SKM-1 treated with dmso at 0.1 percent for 144 hours (cell line): ENCODE measurements around the gene GDF3.
"Not testable (repeated sequence)": the region's sequence is repeated elsewhere in the genome, so short reads cannot be mapped to it uniquely, and the experiment has no call there.

Source experiments
- DNase-seq: peaks from one replicate; lab custom pipeline; 2025; ENCODE audit not compliant: unreplicated experiment; lab: John Stamatoyannopoulos, UW

The GDF3 gene

GRCh38 chr12:7695566-7696197 is at the start of gene GDF3:
Gene GDF3, minus strand, starts transcription at chr12:7695775. Its CDS starts 47 bp downstream, at chr12:7695728.
- DNase-seq = no peak

DNA sequence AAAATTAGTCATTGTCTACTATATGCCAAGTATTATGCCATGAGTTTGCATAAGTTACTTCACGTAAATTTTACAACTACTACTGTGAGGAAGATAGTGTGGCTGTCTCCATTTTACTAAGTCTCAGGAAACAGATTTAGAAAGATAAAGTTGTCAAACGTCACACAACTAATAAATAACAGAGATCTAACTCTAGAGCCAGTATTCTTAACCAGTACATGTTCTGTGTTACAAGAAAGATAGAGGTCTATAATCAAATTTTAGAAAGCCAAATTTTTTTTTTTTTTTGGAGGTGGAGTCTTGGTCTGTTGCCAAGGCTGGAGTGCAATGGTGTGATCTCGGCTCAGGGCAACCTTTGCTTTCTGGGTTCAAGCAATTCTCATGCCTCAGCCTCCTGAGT is 37.4 kb upstream of the GDF3 start:
- DNase-seq = no peak

DNA sequence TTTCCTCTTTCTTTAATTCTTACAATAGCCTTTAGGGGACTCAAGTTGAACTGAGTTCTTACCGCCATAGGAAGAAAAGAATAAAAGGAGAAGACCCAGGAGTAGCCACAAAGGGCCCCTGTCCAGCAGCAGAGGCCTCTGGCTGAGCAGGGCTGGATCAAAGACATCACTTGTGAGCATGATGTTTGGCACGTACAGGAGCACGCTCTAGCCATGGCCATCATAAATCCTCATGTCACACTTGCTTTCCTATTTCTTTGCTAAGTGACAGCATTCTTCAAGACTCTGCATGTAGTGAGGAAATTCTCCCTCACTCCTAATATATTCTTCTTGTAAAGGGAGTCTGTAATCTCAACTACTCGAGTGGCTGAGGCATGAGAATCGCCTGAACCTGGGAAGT is 35.9 kb upstream of the GDF3 start:
- no peak for DNase-seq

GRCh38 chr12:7730984-7731383 is 35.4 kb upstream of the GDF3 start:
- DNase-seq = not testable (repeated sequence)

DNA sequence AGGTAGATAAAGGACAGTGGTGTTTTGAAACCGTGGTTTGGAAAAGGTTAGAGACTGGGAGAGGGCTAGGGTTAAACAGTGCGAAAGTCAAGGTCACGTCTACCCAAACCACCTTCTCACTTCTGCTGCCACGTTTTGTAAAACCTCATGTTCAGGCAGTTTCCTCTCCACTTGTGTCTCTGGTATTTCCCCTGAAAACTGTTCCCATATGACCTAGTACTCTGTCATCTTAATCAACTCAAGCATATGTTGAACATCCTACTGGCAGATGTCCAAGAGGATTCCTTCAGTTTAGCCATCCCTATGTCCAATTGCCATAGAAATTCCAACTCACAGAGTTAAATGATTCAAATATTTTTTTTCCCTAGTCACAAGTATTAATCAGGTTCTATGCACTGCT is 34.2 kb upstream of the GDF3 start:
- no peak for DNase-seq

DNA sequence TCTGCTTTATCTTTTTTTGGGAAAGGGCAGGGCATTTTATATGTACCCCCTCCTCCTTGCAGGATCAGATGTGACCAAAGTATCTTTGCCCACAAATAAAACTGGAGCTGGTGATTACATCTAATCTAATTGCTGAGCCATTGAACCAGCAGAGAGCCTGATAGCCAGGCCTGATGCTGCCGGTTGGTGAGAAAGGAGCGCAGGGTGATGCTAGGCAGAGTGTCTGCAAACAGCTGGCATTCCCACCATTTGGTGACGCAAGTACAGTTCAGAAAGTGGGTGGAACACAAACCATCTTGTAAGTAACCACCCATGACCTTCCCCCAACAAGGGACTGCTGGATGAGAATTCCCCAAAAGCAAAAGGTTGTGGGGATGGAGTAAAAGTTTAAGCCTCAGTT is 28.4 kb upstream of the GDF3 start:
- DNase-seq = no peak

DNA sequence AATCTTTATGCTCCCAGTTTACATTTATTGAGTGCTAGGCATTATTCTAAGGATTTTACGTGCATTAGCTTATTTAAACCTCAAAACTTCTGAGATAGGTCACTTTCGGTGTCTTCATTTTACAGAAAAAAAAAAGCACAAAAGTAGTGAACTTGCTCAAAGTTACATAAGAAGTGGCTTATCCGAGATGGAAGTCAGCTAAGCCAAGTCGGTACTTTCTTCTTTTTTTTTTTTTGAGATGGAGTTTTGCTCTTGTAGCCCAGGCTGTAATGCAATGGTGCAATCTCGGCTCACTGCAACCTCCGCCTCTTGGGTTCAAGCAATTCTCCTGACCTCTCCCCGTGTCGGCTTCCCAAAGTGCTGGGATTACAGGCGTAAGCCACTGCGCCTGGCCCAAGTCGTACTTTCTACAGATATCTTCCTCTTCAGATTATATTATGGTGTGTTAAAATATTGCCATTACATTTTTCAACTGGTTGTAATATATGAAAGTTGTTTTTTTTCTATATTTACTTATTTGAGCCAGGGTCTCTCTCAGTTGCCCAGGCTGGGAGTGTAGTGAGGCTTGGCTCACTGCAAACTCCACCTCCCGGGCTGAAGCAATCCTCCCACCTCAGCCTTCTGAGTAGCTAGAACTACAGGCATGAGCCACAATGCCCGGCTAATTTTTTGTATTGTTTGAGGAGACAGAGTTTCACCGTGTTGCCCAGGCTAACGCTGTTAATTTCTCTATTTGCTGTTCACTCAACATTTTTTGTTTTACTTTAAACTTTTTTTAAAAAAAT is 24.6 kb upstream of the GDF3 start:
- DNase-seq = no peak

GRCh38 chr12:7716381-7716780 is 20.8 kb upstream of the GDF3 start:
- DNase-seq = peak; percentile 1

DNA sequence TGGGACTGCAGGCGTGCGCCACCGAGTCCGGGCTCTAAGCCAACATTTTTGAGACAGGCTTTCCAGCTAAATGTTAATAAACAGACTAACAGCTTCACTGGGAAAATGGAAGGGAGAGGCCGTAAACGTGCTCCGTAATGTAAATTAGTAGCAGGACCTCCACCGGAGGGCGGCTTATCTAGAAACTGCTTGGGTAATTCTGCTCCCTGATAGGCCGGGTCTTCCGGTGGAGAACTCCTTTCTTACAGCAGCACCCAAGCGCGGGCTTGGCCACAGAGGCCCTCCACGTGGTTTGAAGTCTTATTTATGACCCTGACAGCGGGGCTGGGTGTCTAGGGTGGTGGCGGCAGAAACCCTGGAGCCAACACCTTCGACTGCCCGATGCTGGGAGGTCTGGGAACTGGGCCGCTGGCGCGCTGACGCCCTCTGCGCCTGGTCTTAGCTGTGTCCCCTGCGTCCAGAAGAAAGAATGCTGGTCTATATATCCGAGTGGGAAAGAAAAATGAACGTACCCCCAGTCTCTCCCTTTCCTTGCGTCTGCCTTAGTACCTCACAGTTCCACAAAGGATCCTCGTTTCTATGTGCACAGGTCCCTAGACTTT is 17.4 kb upstream of the GDF3 start:
- DNase-seq = no peak

DNA sequence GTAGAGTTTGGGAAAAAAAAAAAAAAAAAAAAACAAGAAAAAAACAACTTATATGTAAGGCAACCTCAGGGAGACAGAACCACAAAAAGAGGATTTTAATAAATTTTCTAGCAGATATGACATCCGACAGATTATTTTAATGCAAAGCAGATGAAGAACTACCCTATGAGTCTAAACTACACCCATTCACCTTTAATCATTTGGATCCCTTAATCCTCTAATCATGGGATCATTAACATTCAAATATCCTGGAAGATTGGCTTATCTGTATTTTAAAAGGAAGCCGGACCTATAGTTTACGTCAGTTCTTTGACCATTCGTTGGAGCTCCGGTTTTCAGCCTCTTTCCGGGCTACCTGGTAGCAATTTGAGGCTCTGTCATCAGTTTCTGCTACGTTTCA is 15.6 kb upstream of the GDF3 start, which contains the start of gene DPPA3:
TSS of gene DPPA3 (plus strand) at position 301 of the 400 bp plus-strand sequence. CDS start 138 bp downstream, outside the sequence.
- no peak for DNase-seq

GRCh38 chr12:7709969-7710675 is 14.5 kb upstream of the GDF3 start:
- no peak for DNase-seq

DNA sequence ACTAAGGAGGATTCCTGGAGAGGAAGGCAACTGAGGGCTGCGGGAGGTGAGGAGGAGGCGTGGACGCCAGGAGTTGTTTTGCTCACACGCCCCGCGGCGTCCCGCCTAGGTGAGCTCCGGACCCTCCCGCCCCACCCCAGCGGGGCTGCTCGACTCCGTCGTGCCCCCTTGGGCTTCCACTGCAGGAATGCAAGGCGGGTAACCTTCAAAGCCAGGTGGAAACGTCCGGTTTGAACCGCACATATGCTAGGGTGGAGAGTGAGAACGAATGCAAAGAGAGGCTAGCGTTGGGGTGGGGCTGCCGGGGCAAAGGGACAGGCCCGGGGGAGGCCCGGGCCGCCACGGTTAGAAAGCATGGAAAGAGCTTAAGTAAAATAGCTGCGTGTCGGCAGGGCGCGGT is 10.3 kb upstream of the GDF3 start:
- no peak for DNase-seq

DNA sequence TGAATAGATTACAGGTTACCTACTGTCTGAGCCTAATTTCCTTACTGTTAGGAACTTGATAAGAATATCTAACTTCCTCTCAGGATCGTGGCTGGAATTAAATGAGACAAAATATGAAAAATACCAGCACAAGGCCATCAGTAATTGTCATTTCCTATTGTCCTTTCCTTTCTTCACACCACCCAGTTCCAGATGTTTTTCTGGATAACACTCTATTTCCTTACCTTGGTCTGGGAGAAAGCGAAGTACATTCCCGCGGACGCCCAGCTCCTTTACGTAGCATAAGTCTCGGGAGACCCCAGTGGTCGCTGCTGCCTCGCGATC is 376 bp downstream of the GDF3 start:
- DNase-seq = no peak

GRCh38 chr12:7694556-7695236 is 879 bp downstream of the GDF3 start:
- no peak for DNase-seq

GRCh38 chr12:7693793-7694192 is 1.8 kb downstream of the GDF3 start:
- DNase-seq = peak; percentile 52

DNA sequence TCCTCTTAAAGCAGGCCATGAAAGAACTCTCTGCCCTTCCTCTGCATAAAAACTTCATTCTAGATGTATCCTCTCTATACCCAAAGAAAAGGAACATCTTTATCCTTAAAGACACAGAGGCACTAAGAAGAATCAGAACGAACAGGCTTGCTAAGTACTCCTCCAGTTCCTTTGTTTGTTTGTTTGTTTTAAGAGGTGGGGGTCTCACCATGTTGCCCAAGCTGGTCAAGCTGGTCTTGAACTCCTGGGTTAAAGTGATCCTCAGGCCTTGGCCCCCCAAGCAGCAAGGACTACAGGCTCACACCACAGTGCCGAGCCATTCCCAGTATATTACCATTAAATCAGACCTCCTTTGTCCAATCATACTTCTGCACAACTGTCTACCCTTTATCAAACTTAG is 14.0 kb downstream of the GDF3 start:
- no peak for DNase-seq

DNA sequence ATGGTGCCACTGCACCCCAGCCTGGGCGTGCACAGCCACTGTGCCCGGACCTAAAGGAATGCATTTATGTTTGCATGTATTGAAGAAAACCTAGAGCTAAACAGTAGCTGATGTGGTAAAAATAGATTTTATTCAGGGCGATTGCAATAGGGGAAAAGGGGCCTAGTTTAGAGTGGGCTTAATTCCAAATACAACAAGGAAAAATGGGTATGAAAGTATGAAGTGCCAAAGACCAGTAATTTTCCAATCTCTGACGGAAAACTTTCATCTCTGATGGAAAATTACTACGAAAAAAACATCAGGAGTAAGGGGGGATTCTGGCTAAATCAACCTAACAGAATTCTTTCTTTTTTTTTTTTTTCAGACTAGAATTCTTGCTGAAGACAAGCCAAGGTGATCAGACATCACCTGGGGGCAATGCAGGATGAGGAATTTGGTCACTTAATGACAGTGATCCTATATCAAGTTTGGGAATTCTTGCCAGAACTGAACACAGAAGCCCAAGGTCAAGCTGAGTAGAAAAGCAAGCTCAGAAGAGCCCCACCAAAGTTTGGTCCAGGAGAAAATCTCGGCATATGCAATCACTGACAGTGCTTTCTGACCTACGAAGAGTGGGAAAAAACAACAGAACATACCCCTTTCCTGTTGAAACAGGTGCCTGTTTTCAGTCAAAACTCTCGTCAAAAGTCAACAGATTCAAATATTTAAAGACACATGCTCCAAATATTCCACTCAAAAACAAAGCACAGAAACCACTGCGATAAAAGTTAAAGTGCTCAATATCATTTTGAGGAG is 16.1 kb downstream of the GDF3 start:
- no peak for DNase-seq

DNA sequence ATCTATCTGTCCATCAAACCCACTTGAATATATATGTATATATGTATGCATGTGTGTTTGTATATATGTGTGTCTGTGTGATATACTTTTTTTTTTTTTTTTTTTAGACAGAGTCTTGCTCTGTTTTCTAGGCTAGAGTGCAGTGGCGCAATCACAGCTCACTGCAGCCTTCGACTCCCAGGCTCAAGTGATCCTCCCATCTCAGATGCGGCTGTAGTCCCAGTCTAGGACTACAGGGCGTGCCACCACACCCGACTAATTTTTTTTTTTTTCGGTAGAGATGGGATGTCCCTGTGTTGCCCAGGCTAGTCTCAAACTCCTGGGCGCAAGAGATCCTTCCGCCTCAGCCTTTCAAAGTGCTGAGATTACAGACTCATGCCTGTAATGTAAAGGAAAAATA is 16.8 kb downstream of the GDF3 start:
- peak; percentile 9 for DNase-seq

GRCh38 chr12:7677432-7677888 is 18.1 kb downstream of the GDF3 start:
- DNase-seq = peak; percentile 80

DNA sequence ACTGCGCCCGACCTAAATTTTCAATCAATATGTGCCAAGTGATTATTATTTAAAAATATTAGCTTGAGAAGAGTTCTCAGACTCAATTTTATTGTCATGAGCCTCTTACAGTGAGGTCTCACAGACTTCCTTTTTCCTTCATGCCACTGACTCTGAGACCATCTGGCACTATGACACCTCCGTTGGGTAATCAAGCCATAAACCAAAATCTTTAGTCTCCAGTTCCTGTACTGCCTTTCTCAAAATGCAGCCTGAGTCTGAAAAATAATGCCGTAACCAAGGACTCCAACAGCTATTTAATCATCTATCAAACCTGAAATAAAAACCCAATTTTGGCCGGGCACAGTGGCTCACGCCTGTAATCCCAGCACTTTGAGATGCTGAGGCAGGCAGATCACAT is 20.1 kb downstream of the GDF3 start:
- DNase-seq = peak; percentile 38
